Activated CD4-positive, CD25-positive, alpha-beta regulatory T cell treated with anti-CD3 and anti-CD28 coated beads, Interleukin-2, amount 50 U/mL, for 72 hours (primary cell): ENCODE measurements around the gene IPO5.
"Not testable (repeated sequence)": the region's sequence is repeated elsewhere in the genome, so short reads cannot be mapped to it uniquely, and the experiment has no call there.

Experiments used
- DNase-seq: peaks from one replicate; pipeline ENCODE4 v3.0.0; 2021

The IPO5 gene

GRCh38 chr13:97953376-97953970 is at the start of gene IPO5:
TSS of gene IPO5 (plus strand) at chr13:97953675. CDS start at chr13:97976697, 23,022 bp downstream.
- no peak for DNase-seq

- no peak for DNase-seq
These were observed 49.4 kb upstream of the IPO5 start for GRCh38 chr13:97904059-97904458.

- DNase-seq: no peak
These were observed 48.0 kb upstream of the IPO5 start for GRCh38 chr13:97905517-97905916.

- DNase-seq: no peak
These were observed 42.0 kb upstream of the IPO5 start for GRCh38 chr13:97911311-97912138.

- DNase-seq: no peak
These were observed 41.3 kb upstream of the IPO5 start for GRCh38 chr13:97912139-97912535.

- no peak for DNase-seq
These were observed 40.3 kb upstream of the IPO5 start for GRCh38 chr13:97913206-97913605.

- DNase-seq: no peak
These were observed 38.9 kb upstream of the IPO5 start for GRCh38 chr13:97914540-97914939.

- no peak for DNase-seq
These were observed 32.2 kb upstream of the IPO5 start for GRCh38 chr13:97921176-97921816.

GRCh38 chr13:97928301-97928700 is 25.2 kb upstream of the IPO5 start:
- DNase-seq: no peak

GRCh38 chr13:97932036-97932435 is 21.4 kb upstream of the IPO5 start:
- no peak for DNase-seq

- no peak for DNase-seq
These were observed 20.8 kb upstream of the IPO5 start for GRCh38 chr13:97932647-97933046.

GRCh38 chr13:97933776-97934175 is 19.7 kb upstream of the IPO5 start:
- no peak for DNase-seq

- no peak for DNase-seq
These were observed 18.9 kb upstream of the IPO5 start for GRCh38 chr13:97934590-97934989.

- DNase-seq: no peak
These were observed 18.4 kb upstream of the IPO5 start for GRCh38 chr13:97935071-97935470.

GRCh38 chr13:97936036-97936435 is 17.4 kb upstream of the IPO5 start:
- DNase-seq: no peak

- no peak for DNase-seq
These were observed 14.6 kb upstream of the IPO5 start for GRCh38 chr13:97938706-97939475.

- DNase-seq: no peak
These were observed 9.0 kb upstream of the IPO5 start for GRCh38 chr13:97944396-97945029.

- DNase-seq: no peak
These were observed 8.1 kb upstream of the IPO5 start for GRCh38 chr13:97945342-97945741.

GRCh38 chr13:97945792-97946419 is 7.6 kb upstream of the IPO5 start:
- no peak for DNase-seq

- DNase-seq: no peak
These were observed 6.4 kb upstream of the IPO5 start for GRCh38 chr13:97946951-97947588.

GRCh38 chr13:97948041-97948440 is 5.4 kb upstream of the IPO5 start:
- DNase-seq: no peak

GRCh38 chr13:97949316-97949715 is 4.2 kb upstream of the IPO5 start:
- not testable (repeated sequence) for DNase-seq
